DND-41 (cell line): ENCODE data around the gene TMTC2.

Experiments
- ATAC-seq: fragments of 200-7000 bp; cut with Tn5 transposase; 3 replicates; pipeline ENCODE4 v1.9.1; 2021; ENCODE audit warnings: low read depth; ENCODE audit not compliant: insufficient read depth
- DNase-seq: peaks from one replicate; pipeline ENCODE4 v3.0.0-alpha.2; 2020
- H2AFZ ChIP-seq: 2 replicates; pipeline ENCODE4 v1.6.0; 2012; ENCODE audit warnings: low read depth, low read length
- H3K27ac ChIP-seq: 2 replicates; pipeline ENCODE4 v1.5.1; 2012; ENCODE audit warnings: low read length, inconsistent platforms
- H3K27me3 ChIP-seq: fragments of 200-600 bp; sonication (generic); 2 replicates; pipeline ENCODE4 v1.6.0; 2012; ENCODE audit warnings: low read length, mild to moderate bottlenecking, inconsistent platforms; ENCODE audit not compliant: insufficient read depth, poor library complexity
- H3K36me3 ChIP-seq: 2 replicates; pipeline ENCODE4 v1.5.1; 2012; ENCODE audit warnings: low read length, inconsistent platforms; ENCODE audit not compliant: insufficient read depth
- H3K4me1 ChIP-seq: 2 replicates; pipeline ENCODE4 v1.5.1; 2012; ENCODE audit warnings: mild to moderate bottlenecking, low read length; ENCODE audit not compliant: insufficient read depth
- H3K4me2 ChIP-seq: 2 replicates; pipeline ENCODE4 v1.6.0; 2012; ENCODE audit warnings: mild to moderate bottlenecking, moderate library complexity, low read length, inconsistent platforms; ENCODE audit not compliant: insufficient read depth
- H3K4me3 ChIP-seq, 2 experiments: fragments of 200-600 bp in 1 of 2; shearing (Covaris generic) in 1 of 2; 2 replicates each; pipeline ENCODE4 v1.5.1; 2012 to 2016; ENCODE audit warnings: inconsistent platforms in 2 of 2, low read length in 2 of 2, mild to moderate bottlenecking in 2 of 2, low read depth in 1 of 2, moderate library complexity in 1 of 2
- H3K79me2 ChIP-seq: 2 replicates; pipeline ENCODE4 v1.6.0; 2012; ENCODE audit warnings: low read length, inconsistent platforms; ENCODE audit not compliant: insufficient read depth
- H3K9ac ChIP-seq: 2 replicates; pipeline ENCODE4 v1.6.0; 2012; ENCODE audit warnings: low read depth, mild to moderate bottlenecking, inconsistent platforms, low read length, moderate library complexity
- H3K9me3 ChIP-seq: 2 replicates; pipeline ENCODE4 v1.5.1; 2012; ENCODE audit warnings: low read length, moderate library complexity, mild to moderate bottlenecking, inconsistent platforms; ENCODE audit not compliant: insufficient read depth, severe bottlenecking
- H4K20me1 ChIP-seq: 2 replicates; pipeline ENCODE4 v1.6.0; 2012; ENCODE audit warnings: low read length; ENCODE audit not compliant: insufficient read depth
- CTCF ChIP-seq: IDR thresholded peaks from 2 replicates; pipeline ENCODE4 v1.5.1; 2012; ENCODE audit warnings: borderline replicate concordance, low read length, moderate library complexity, mild to moderate bottlenecking; ENCODE audit not compliant: poor library complexity, severe bottlenecking; ENCODE audit errors: extremely low read depth
- EZH2 ChIP-seq: IDR thresholded peaks from 3 replicates; pipeline ENCODE4 v1.6.1; 2012; ENCODE audit warnings: borderline replicate concordance, low read depth, mild to moderate bottlenecking, moderate library complexity, low read length, inconsistent platforms; ENCODE audit not compliant: severe bottlenecking

Gene TMTC2

DNA sequence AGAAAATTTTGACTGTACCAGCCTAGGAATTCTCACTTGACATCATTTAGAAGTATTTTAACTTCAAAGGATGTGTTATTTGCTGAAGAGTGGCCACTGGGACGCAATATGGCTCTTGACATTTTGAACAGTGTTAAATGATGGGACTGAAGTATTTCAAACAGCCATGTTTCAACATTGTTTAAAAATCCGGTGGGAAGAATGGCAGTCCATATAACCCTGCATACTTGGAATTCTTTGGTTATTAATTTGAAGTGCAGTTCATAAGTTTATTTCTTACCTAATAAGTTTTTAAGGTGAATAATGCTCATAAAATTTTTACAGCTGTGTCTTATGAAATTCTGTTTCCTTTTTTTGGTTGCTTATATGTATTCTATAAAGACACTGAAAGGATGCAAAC lies 8.3 kb downstream of the TMTC2 start:
- Histone ChIP-seq H3K4me2 (no peak overlapping the region), H3K27me3 (no peaks in the 10 kb centered on the region), H2AFZ (no peak overlapping the region), H4K20me1 (no peaks in the 10 kb centered on the region), H3K4me3 (no peak overlapping the region), H3K79me2 (no peaks in the 10 kb centered on the region), H3K4me1 (no peaks in the 10 kb centered on the region), H3K9me3 (no peaks in the 10 kb centered on the region), H3K27ac (no peak overlapping the region), H3K36me3 (no peaks in the 10 kb centered on the region), H3K9ac (no peak overlapping the region)
- DNase-seq (no peak), ATAC-seq (no peak)
- TF ChIP-seq EZH2 (no peak), CTCF (no peak)

DNA sequence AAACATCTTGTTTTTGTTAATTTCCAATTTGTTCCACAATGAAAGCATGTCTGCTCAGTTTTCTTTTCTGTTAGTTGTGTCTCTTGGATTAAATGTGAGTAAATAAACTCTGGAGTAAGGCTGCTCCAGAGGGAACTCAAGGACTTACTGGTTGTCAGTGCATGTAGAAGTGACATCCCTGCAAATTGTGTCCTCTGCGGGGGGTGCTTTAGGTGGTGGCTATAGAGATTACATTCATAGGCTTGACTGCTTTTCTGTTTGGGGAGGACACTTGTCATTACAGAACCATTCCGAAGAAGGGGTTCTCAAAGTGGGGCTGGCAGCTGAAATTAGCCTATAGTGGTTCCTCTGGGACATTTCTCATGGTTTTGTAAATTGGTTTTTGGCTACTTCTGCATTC lies 8.8 kb downstream of the TMTC2 start:
- Histone ChIP-seq H3K9ac (no peak overlapping the region), H3K4me2 (no peak overlapping the region), H3K4me3 (no peak overlapping the region), H4K20me1 (no peaks in the 10 kb centered on the region), H2AFZ (no peak overlapping the region), H3K79me2 (no peaks in the 10 kb centered on the region), H3K27me3 (no peaks in the 10 kb centered on the region), H3K9me3 (no peaks in the 10 kb centered on the region), H3K4me1 (no peaks in the 10 kb centered on the region), H3K36me3 (no peaks in the 10 kb centered on the region), H3K27ac (no peak overlapping the region)
- DNase-seq (no peak), ATAC-seq (no peak)
- TF ChIP-seq EZH2 (no peak), CTCF (no peak)

DNA sequence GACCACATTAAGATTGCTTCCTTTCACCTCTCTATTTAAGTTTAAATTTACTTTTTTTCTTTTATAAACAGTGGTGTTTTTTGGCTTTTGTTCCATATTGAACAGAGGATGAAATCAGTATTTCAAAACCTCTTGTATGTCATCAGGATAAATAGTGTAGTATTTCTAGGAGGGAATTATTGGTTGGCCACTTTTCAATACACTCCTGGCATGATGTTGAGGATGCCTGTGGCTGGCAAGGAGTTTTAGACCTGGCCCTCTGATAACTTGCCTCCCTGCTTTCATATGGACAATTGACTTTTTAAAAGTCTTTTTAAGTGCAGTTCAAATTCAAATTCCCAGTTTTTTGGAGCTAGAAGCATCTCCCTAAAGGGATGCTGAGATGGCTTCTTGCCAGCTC lies 9.8 kb downstream of the TMTC2 start:
- Histone ChIP-seq H4K20me1 (no peaks in the 10 kb centered on the region), H3K9me3 (no peaks in the 10 kb centered on the region), H2AFZ (no peak overlapping the region), H3K79me2 (no peaks in the 10 kb centered on the region), H3K27me3 (no peaks in the 10 kb centered on the region), H3K9ac (no peak overlapping the region), H3K4me3 (no peak overlapping the region), H3K4me1 (no peaks in the 10 kb centered on the region), H3K27ac (no peak overlapping the region), H3K4me2 (no peak overlapping the region), H3K36me3 (no peaks in the 10 kb centered on the region)
- TF ChIP-seq CTCF: no peak
- TF ChIP-seq EZH2: no peak
- ATAC-seq (no peak), DNase-seq (no peak)
